Retinal pigment epithelial cell (primary cell): ENCODE results near the gene CCDC85A.

Experiments
- DNase-seq: peaks from one replicate; pipeline ENCODE4 v3.0.0-alpha.2; 2010; ENCODE audit warnings: low read depth
- H3K4me3 ChIP-seq: 2 replicates; pipeline ENCODE4 v1.5.1; 2011; ENCODE audit warnings: mild to moderate bottlenecking, low read length, control low read depth, moderate library complexity
- CTCF ChIP-seq: conservative IDR thresholded peaks from 2 replicates; pipeline ENCODE4 v1.5.1; 2011; ENCODE audit warnings: low read depth, low read length, control low read depth, inconsistent platforms

CCDC85A gene

GRCh38 chr2:56292951-56293350 is 109.2 kb downstream of the CCDC85A start:
- DNase-seq, result no peak
- no peak for TF ChIP-seq CTCF
- no peak overlapping the region for H3K4me3 ChIP-seq

DNA sequence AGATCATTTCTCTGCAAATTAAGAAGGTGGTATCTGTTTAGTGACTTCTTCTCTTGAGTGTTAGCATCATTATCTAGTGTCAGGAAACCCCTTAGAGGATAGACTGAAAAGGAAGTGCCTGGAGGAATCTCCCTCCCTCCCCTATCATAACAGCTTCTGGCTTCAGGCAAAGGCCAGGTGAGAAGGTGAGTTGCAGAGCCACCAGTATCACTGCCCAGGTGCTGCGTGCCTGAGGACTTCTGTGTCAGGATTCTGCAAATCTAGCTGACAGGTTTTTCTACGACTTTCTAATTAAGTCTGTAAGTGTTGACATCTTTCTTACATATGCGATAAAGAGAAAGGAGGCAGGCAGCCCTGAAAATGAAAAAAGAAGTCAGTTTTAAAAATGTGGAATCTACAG is 111.9 kb downstream of the CCDC85A start:
- H3K4me3 ChIP-seq, result no peak overlapping the region
- TF ChIP-seq CTCF, result no peak

DNA sequence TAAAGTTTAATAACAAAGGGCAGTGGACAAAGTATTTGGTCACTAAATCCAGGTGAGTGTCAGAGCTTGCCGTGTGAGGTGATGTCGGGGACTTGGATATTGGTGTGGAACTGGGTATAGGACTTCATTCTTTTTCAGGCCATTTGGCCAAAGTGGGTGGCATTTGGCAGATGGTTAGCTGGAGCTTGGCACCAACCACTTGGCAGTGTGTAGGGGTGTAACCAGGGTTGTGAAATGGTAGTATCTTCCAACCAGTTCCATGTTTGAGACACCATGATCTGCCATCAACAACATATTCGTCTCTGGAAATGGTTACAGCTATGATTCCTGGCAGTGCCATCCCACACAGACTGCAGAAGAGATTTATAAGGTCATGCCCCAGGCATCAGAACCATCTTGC is 113.9 kb downstream of the CCDC85A start:
- H3K4me3 ChIP-seq, result no peak overlapping the region

More for the DNA sequence above, 111.9 kb downstream of the CCDC85A start:
- no peak for DNase-seq

DNA sequence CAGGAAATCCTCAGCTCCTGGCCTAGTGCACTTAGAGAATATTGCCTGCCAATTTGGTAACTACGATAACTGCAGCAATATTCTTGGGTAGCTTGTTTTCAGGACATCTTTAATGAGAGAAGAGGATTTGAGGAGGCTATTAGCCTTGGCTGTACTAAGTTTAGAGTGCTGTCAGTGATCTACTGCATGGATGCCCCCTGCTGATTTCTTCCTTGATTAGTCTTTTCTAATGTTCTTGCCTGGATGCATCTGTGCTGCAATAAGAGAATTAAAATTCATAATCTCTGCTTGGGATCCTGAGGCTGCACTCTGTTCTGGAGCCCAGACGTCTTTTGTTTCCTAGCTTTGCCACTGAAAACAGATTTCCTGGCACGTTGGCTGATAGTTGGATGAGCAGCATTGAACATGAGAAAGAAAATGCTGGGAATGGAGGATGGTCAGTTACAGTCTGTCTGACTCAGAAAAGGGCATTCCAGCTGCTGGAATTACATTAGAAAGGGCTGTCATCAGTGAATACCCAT is 115.4 kb downstream of the CCDC85A start:
- no peak for DNase-seq
- no peak for TF ChIP-seq CTCF

More for the DNA sequence above, 113.9 kb downstream of the CCDC85A start:
- DNase-seq, result no peak
- no peak for TF ChIP-seq CTCF

GRCh38 chr2:56309626-56310170 is 125.9 kb downstream of the CCDC85A start:
- no peak for TF ChIP-seq CTCF
- DNase-seq, result no peak
- no peak overlapping the region for H3K4me3 ChIP-seq

More for the DNA sequence above, 115.4 kb downstream of the CCDC85A start:
- H3K4me3 ChIP-seq, result no peak overlapping the region

DNA sequence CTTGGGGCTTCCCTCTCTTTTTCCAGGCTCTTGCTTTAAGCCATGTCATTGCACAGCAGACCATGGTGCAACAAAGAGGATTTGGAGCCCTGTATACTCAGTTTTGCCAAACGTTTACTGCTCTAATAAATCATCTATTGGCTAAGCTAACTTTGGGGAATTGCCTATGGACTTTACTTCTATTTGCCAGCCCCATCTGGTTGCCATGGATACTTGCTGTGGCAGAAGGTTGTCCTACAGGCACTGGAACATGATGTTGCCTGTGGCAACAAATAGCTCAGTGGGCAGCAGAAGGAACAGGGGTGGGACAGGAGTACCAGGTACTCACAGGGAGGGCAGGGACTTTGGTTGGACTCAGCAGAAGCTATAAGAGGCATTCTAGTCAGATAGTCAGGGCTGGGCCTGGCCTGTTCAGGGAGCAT is 129.7 kb downstream of the CCDC85A start:
- DNase-seq, result no peak
- H3K4me3 ChIP-seq, result no peak overlapping the region
- no peak for TF ChIP-seq CTCF

GRCh38 chr2:56314371-56314770 is 130.6 kb downstream of the CCDC85A start:
- H3K4me3 ChIP-seq, result no peak overlapping the region
- no peak for DNase-seq
- no peak for TF ChIP-seq CTCF
